Panc1 (cell line): ENCODE data around the gene TRPC6. TPM values are rescaled to one million over a fixed set of nuclear protein-coding genes. Genes with fewer than 3 reads are reported as not detected.

Source experiments
- ATAC-seq: fragments of 200-7000 bp; cut with Tn5 transposase; 2 replicates; pipeline ENCODE4 v1.9.1; 2020; ENCODE audit warnings: mild to moderate bottlenecking, moderate library complexity
- BruUV-seq: library from RNA; stranded (reverse); fragments of 400-500 nt; replicated peaks from 2 replicates; lab custom pipeline; 2021; lab: Mats Ljungman, UMichigan
- CTCF ChIA-PET: fragments of 300-600 bp; sonication (Branson Sonifier 250); formaldehyde crosslinking; loops from one replicate; lab custom pipeline; 2022; ENCODE audit warnings: antibody characterized with exemption; lab: Charles Lee
- POLR2A ChIA-PET: fragments of 300-600 bp; sonication (Branson Sonifier 250); formaldehyde crosslinking; loops from one replicate; lab custom pipeline; 2022; ENCODE audit warnings: antibody characterized with exemption; lab: Charles Lee
- DNase-seq: peaks from one replicate; pipeline ENCODE4 v3.0.0-alpha.2; 2010; ENCODE audit warnings: low read depth, low spot score
- H3K27ac ChIP-seq: 2 replicates; pipeline ENCODE4 v1.5.1; 2011; ENCODE audit warnings: mild to moderate bottlenecking, low read length, inconsistent platforms
- H3K27me3 ChIP-seq: fragments of 200-500 bp; sonication (Bioruptor generic); 2 replicates; pipeline ENCODE4 v1.6.0; 2014; ENCODE audit warnings: low read length, inconsistent platforms; ENCODE audit not compliant: control insufficient read depth, insufficient read depth
- H3K36me3 ChIP-seq: fragments of 200-500 bp; sonication (Bioruptor generic); 2 replicates; pipeline ENCODE4 v1.5.1; 2014; ENCODE audit warnings: inconsistent platforms, mild to moderate bottlenecking, low read length, moderate library complexity; ENCODE audit not compliant: control insufficient read depth, insufficient read depth
- H3K4me1 ChIP-seq: 2 replicates; pipeline ENCODE4 v1.5.1; 2011; ENCODE audit warnings: inconsistent platforms, mild to moderate bottlenecking, low read length, moderate library complexity; ENCODE audit not compliant: control insufficient read depth, insufficient read depth
- H3K4me3 ChIP-seq, 2 experiments: 2 replicates each; pipeline ENCODE4 v1.5.1; 2011 to 2012; ENCODE audit warnings: low read depth in 2 of 2, low read length in 2 of 2, mild to moderate bottlenecking in 2 of 2, inconsistent platforms in 1 of 2, moderate library complexity in 1 of 2
- H3K9me3 ChIP-seq: fragments of 200-500 bp; sonication (Bioruptor generic); 2 replicates; pipeline ENCODE4 v1.5.1; 2014; ENCODE audit warnings: low read depth, mild to moderate bottlenecking, inconsistent platforms, low read length, moderate library complexity; ENCODE audit not compliant: control insufficient read depth, insufficient read depth
- CTCF ChIP-seq: fragments of 450-650 bp; IDR thresholded peaks from 2 replicates; pipeline ENCODE4 v1.5.1; 2017; ENCODE audit warnings: mild to moderate bottlenecking
- POLR2AphosphoS5 ChIP-seq: IDR thresholded peaks from 2 replicates; pipeline ENCODE4 v1.6.1; 2012; ENCODE audit warnings: mild to moderate bottlenecking, low read depth, low read length, moderate library complexity
- SIN3A ChIP-seq: IDR thresholded peaks from 2 replicates; pipeline ENCODE4 v1.6.1; 2012; ENCODE audit warnings: low read depth, mild to moderate bottlenecking, low read length, moderate library complexity, borderline replicate concordance; ENCODE audit not compliant: insufficient read depth
- TCF7L2 ChIP-seq: IDR thresholded peaks from 2 replicates; pipeline ENCODE4 v1.6.1; 2011; ENCODE audit warnings: mild to moderate bottlenecking, low read depth, low read length, inconsistent platforms
- in situ Hi-C: cut with HindIII; loops from 2 replicates; pipeline ENCODE4 v1.10.0; 2016; ENCODE audit warnings: low sequenced_read_pairs, low pct_unique_long_range_greater_than_20kb
- intact Hi-C: fragments of 100-400 bp; cut with micrococcal nuclease; formaldehyde crosslinking; loops from one replicate; pipeline ENCODE4 v1.10.0; 2022; ENCODE audit not compliant: unreplicated experiment
- total RNA-seq: library from RNA; stranded (reverse); gene quantifications from one replicate; pipeline ENCODE4 v1.2.1, GENCODE V29; 2021; ENCODE audit not compliant: unreplicated experiment
- TF ChIP-seq, protein P1 (sequence below), 2 experiments: IDR thresholded peaks; 2 replicates each; pipeline ENCODE4 v1.6.1; 2011 to 2012; ENCODE audit warnings: low read depth in 2 of 2, control low read depth in 1 of 2, low read length in 1 of 2, mild to moderate bottlenecking in 1 of 2, moderate library complexity in 1 of 2; ENCODE audit not compliant: insufficient read depth in 1 of 2

Gene TRPC6
- total RNA-seq, 1 experiment from 2014 or later = not detected

GRCh38 chr11:101434026-101434643, 149.7 kb downstream of the TRPC6 start:
- ChIA-PET POLR2A (no interaction called here), CTCF (no interaction called here)
- Histone ChIP-seq H3K36me3 (no peaks in the 10 kb centered on the region), H3K9me3 (no peaks in the 10 kb centered on the region), H3K27me3 (peaks cover 7% of the 10 kb centered on the region; the same call in 1 of the 2 replicates), H3K27ac (no peak overlapping the region), H3K4me3 (no peak overlapping the region), H3K4me1 (no peaks in the 10 kb centered on the region)
- DNase-seq (no peak), ATAC-seq (no peak)
- BruUV-seq = no TSS peak
- in situ Hi-C loops (no loop called here), intact Hi-C loops (no loop called here)
- no peak for TF ChIP-seq SIN3A
- no peak for TF ChIP-seq CTCF
- no peak for TF ChIP-seq POLR2AphosphoS5
- TF ChIP-seq TCF7L2 = no peak
- TF ChIP-seq, protein P1, sequence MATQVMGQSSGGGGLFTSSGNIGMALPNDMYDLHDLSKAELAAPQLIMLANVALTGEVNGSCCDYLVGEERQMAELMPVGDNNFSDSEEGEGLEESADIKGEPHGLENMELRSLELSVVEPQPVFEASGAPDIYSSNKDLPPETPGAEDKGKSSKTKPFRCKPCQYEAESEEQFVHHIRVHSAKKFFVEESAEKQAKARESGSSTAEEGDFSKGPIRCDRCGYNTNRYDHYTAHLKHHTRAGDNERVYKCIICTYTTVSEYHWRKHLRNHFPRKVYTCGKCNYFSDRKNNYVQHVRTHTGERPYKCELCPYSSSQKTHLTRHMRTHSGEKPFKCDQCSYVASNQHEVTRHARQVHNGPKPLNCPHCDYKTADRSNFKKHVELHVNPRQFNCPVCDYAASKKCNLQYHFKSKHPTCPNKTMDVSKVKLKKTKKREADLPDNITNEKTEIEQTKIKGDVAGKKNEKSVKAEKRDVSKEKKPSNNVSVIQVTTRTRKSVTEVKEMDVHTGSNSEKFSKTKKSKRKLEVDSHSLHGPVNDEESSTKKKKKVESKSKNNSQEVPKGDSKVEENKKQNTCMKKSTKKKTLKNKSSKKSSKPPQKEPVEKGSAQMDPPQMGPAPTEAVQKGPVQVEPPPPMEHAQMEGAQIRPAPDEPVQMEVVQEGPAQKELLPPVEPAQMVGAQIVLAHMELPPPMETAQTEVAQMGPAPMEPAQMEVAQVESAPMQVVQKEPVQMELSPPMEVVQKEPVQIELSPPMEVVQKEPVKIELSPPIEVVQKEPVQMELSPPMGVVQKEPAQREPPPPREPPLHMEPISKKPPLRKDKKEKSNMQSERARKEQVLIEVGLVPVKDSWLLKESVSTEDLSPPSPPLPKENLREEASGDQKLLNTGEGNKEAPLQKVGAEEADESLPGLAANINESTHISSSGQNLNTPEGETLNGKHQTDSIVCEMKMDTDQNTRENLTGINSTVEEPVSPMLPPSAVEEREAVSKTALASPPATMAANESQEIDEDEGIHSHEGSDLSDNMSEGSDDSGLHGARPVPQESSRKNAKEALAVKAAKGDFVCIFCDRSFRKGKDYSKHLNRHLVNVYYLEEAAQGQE (IDR thresholded peaks at IDR 0.05; ENCODE audit: insufficient read depth in 1 of 2, low read depth in 2 of 2, low read length in 1 of 2) = no peak

- Histone ChIP-seq H3K4me3 (no peak overlapping the region), H3K9me3 (no peaks in the 10 kb centered on the region), H3K27me3 (peaks cover 7% of the 10 kb centered on the region; the same call in 1 of the 2 replicates), H3K4me1 (no peaks in the 10 kb centered on the region), H3K36me3 (no peaks in the 10 kb centered on the region), H3K27ac (no peak overlapping the region)
- DNase-seq (no peak), ATAC-seq (no peak)
- intact Hi-C loops (no loop called here), in situ Hi-C loops (no loop called here)
- TF ChIP-seq POLR2AphosphoS5 (no peak), CTCF (no peak), TCF7L2 (no peak), SIN3A (no peak)
- TF ChIP-seq, protein P1 (IDR thresholded peaks at IDR 0.05; ENCODE audit: insufficient read depth in 1 of 2, low read depth in 2 of 2, low read length in 1 of 2) = no peak
- POLR2A ChIA-PET = no interaction called here
- CTCF ChIA-PET = no interaction called here
- no TSS peak for BruUV-seq
Measured at GRCh38 chr11:101433151-101433550, 150.7 kb downstream of the TRPC6 start.
